Measurements from ENCODE around the gene HOXD3.

Gene HOXD3

DNA sequence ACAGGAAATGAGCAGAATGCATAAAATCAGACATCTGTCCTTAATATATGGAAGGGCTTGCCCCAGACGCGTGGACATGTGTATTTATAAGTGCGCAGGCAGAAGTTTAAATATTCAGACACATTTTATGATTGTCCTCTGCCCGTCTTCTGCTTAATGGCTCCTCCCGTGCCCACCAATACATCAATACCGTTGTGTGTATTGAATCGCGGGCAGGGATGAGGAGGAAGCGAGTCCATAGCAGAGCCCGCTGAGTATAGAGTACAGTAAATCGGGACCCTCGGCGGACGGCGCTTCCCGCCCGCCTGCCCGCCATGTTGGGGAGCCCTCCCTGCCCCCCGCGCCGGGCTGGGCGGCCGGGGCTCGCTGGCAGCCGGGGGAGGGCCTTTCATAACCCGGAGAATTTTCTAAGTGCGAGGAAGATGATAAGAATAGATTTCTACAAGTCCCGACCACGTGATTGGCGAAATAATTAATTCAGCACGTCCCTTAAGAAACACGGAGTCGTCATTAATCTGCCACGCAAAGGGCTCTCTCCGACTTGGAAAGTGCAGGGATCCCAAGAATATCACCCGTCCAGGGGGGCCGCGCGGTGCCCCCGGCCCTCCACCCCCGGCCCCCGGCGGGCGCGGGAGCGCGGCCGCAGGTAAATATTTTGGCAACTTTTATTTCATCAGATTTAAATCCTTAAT, at the start of gene HOXD3:
TSS of gene HOXD3 (plus strand) at position 501 of the 692 bp plus-strand sequence. CDS start 11,808 bp downstream, outside the sequence.
- no peak for DNase-seq (ENCODE audit: low read depth in 1 of 2, low spot score in 1 of 2)

DNA sequence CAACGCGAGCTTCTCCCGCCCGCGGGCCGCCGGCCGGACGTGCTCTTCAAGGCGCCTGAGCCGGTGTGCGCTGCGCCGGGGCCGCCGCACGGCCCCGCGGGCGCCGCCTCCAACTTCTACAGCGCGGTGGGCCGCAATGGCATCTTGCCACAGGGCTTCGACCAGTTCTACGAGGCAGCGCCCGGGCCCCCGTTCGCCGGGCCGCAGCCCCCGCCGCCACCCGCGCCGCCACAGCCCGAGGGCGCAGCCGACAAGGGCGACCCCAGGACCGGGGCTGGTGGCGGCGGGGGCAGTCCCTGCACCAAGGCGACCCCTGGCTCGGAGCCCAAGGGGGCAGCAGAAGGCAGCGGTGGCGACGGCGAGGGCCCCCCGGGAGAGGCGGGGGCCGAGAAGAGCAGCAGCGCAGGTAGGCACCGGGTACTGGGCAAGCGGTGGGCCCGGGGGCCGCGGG, 49.4 kb upstream of the HOXD3 start:
- DNase-seq (ENCODE audit: low read depth in 1 of 2, low spot score in 1 of 2): no peak

DNA sequence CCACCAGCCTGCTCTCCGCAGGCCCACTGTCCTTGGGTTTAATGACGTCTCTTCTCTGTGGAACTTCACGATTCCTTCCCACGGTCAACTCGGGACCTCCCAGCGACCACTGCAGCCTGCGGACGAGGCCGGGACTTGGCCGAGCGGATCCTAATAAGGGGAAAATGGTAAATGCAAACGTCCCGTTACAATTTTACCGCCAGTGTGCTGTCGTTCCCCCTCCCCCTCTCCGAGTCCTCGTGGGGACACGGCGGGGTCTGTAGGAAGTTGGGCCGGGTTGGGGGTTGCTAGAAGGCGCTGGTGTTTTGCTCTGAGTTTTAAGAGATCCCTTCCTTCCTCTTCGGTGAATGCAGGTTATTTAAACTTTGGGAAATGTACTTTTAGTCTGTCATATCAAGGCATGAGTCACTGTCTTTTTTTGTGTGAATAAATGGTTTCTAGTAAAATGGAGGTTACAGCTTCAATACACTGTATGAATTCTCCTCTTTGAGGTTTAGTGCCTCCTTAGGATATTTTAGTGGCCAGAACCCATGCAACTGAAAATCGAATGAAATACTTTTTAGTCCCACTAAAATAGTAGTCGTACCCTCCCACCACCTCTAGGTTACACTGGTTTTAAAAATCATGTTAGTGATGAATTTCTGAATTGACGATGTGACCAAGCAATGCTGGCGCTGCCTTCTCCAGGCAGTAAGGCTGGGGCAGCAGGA, 47.8 kb upstream of the HOXD3 start:
- no peak for DNase-seq (ENCODE audit: low read depth in 1 of 2, low spot score in 1 of 2)

DNA sequence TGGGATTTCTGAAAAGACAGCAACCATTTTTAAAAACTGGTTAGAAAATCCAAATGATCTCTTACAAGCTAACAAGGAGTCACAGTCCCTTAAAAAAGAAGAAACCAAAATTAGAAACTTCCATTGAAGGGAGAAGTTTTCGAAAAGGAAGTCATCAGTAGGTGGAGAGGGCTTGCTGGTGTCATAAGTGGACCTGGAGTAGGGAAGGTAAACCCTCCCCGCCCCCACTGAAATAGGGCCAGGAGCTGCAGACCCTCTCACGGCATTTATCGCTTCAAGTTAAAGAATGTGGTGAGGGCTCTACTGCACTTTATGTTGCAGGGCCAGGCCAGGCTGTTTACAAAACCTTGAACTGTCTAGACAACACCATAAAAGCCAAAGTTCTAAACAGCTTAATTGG, 47.2 kb upstream of the HOXD3 start:
- DNase-seq (ENCODE audit: low read depth in 1 of 2, low spot score in 1 of 2): no peak

DNA sequence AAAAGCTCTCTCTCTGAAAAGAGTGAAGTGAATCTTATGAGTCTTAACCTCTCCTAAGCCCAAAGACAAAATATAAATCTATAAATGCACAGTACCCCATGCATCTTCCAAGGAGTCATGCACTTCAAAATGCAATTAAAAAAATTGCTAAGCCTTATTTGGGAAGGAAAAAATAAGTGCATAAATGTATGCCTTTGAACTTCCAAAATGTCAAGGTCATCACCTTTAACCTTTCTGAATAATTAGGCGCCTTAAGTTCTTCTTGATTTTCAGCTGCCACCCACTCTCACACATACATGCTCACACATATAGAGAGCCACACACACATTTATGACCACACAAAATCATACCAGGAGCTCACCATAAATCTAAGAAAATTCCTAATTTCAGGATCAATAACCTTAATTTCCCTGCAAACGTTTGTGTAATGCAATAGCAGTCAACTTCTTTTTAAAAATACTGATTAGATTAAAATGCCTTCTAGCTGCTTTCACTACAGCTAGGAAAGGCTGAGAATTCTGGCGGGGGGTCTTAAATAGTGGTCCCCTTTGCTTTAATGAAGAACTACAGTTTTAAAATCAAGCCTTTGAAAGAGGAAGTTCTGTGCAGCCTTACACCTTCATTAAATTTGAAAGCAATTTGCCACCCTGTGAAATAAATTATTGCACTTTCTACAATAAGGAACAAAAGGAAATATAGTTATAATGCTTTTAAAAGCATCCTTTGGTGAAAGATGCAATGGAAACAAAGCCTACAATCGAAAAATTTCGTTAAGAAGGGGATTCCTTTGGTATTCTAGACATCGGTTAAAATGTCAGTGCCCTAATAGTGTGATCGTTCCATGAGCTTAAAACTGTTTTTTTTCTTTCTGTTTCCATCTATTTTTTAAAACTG, 46.4 kb upstream of the HOXD3 start:
- no peak for DNase-seq (ENCODE audit: low read depth in 1 of 2, low spot score in 1 of 2)

DNA sequence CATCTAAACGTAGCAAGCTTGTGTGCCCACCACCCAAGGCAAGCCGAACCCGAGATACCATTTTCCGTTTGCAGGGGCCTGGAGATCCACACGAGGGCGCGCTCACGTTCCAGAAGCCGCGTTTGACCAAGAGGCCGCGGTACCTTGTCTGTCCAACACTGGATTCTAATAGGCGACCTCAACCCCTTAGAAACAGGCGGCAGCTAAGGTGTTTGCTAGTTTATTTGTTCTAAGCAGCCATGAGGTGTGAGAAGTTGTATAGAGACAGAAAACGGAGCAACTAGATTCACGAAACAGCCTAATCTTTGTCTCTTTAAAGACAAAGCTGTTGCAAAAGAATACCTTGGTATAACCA, 45.8 kb upstream of the HOXD3 start:
- no peak for DNase-seq (ENCODE audit: low read depth in 1 of 2, low spot score in 1 of 2)

DNA sequence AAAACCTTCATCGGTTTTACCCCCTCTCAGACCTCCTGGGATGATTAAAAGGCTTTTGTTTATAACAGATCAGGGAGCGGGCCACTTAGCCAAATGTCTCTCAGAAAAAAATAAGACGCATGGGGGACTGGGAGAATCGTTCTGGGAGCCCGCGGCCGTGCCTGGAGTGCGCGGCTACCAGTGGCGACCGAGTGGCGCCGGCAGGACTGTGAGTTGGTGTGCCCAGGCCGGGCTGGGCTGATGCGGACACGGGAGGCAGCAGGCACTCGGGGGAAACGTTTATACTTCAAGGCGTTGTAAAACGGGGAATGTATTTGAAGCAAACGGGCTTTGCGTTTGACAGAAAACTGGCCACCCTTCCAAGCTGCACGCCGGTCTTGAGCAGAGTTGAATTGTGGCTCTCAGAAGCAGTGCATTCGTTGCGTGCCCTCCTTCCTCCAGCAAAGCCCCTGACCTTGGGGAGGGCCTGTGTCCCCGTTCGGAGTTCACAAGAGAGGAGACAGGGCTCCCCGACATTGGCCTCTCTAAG, 45.2 kb upstream of the HOXD3 start:
- DNase-seq (ENCODE audit: low read depth in 1 of 2, low spot score in 1 of 2): no peak

DNA sequence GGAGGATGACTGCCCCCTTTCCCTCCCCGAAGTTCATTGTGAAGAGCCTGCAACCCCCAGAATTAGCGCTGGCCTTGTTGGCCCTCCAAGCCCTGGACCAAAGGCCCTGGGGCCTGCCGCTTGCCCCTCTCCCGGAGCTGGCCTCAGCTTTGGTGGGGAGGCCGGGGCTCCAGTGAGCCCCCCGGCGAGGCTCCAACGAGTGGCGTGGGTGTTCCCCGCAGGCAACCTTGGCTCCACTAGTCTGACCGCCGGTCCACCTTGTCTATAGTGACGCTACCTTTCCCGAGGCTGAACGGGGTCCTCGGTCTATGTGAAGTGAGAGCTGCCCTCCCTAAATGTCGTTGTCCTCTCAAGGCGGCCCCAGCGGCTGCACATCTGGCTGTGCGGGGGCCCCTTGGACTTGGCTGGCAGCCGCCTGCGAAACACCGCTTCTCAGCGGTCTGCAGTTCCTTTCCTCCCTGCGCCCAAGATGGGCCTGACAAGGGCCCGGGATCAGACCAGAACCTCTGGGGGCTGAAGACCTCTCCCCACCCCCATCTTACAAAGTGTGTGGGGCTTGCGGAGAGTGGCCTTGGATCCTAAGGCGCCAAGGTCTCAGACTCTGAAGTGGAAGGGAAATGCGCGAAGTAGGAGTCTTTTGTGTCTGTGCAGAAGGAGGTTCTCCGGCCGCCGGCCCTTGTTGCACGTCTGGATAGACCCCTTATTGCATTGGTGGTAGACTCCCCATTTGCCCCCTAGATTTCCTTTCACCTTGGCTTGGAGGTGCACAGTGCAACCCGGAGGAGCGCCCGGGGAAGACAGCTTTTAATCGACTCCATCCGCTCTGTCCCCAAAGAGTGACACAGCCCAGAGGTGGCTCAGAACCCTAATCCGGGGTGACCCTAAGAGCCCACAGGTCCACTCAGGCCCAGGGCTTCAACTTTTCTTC, 44.5 kb upstream of the HOXD3 start:
- no peak for DNase-seq (ENCODE audit: low read depth in 1 of 2, low spot score in 1 of 2)

DNA sequence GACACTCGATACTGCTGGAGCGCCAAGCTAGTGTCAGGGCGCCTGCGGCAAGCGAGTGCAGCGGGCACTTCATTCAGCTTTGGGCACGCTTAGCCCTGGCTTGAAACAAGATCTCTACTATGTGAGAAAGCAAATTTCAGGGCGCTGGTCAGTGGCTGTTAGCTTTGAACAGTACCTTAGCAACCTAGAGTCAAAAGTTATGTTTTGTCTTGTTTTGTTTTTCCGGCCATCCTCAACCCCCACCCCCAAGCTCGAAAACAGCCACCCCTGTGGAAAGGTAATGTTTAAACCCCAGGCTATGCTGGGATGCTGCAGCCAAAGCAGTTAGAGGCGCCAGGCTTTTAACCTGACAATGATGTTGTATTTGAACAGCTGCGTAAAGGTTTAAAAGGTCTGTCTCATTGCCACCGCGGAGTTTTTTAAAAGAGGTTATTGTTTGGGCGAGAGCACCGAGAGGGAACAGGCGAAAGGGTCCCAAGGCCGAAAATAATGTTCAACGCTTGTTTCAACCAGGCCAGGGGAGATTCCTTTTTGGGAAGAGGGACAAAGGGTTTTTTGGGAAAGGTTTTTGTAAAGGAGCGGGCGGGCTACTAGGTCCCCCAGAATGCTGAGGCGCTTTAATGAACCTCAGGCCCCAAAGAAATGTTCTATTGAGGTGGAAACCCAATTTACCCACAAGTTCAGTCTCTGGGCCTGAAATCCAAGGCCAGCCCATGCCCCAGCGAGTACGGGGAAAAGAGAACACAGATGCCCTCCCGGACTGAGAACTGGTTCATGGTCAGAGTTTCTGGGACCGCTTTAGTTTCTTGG, 42.8 kb upstream of the HOXD3 start:
- DNase-seq (ENCODE audit: low read depth in 1 of 2, low spot score in 1 of 2): no peak

DNA sequence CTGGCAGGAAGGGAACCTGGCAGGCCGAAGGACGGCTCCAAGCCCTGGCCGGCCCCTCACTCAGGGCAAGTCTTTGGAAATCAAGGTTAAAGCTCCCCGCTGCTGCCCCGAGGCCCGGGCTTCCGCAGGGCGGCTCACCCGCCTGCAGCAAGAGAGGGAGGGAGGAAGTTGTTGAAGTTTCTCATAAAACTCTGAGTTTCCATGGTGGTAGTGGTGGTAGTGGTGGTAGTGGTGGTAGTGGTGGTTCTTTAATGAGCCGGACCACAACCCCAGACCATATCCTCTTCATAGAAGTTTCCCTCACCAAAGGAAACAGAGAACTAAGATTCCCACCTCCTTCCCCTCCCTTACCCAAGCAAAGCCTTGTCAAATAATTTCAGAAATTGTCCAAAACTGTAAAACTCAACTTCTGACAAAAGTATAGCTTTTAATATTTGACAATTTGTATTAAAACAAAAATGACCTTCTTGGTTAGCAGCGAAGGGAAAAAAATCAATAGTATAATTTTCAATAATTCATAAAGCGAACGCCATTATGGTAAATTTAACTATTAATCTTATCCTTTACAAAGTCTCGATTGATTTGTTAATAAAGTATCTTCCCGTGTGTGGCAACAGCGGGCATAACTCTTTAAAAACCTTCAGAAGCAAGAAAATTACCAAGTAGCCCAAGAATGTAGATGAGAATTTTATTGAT, 42.0 kb upstream of the HOXD3 start:
- DNase-seq (ENCODE audit: low read depth in 1 of 2, low spot score in 1 of 2): no peak

DNA sequence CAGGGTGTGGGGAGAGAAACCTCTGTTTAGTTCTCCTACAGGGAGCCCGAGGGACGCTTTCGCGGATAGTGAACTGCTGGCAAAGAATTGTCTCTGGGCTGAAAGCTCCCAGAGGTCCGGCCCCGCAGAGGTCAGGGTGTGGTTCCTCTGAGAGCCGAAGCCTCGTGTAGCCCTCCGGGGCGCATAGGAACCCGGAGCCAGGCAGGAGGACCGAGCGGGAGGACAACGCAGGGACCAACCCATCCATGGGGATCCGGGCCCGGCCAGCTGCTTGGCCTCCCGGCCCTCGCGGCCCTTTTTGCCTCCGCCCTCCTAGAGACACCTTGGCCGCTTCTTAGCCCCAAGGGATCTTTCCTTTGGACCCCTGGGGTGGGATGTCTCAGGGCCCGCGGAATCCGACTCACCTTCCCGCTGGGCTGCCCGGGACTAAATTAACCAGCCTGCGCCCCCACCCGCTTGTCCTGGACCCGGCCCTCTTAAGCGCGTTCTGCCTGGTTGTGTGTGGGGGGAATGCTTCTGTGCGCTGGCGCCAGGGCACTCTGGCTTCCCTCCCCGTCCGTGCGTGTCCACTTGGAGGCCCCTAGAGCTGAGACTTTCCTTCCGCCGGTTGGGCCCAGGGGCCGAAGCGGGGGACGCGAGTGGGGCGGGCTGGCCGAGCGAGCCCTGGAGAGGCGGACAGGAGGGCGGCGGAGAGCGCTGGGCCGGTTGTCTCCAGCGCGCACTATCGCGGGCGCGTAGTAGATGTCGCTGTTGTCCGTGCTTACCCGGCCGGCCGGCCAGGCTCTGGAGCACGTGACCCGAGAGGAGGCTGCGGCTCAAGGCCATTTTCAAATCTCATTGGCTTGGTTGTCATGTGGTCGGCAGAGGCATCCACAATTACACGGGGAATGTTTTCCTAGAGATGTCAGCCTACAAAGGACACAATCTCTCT, 41.0 kb upstream of the HOXD3 start, which contains the start of gene HOXD10:
TSS of gene HOXD10 (plus strand) at position 896 of the 931 bp plus-strand sequence. CDS start 56 bp downstream, outside the sequence.
- DNase-seq (ENCODE audit: low read depth in 1 of 2, low spot score in 1 of 2): no peak

DNA sequence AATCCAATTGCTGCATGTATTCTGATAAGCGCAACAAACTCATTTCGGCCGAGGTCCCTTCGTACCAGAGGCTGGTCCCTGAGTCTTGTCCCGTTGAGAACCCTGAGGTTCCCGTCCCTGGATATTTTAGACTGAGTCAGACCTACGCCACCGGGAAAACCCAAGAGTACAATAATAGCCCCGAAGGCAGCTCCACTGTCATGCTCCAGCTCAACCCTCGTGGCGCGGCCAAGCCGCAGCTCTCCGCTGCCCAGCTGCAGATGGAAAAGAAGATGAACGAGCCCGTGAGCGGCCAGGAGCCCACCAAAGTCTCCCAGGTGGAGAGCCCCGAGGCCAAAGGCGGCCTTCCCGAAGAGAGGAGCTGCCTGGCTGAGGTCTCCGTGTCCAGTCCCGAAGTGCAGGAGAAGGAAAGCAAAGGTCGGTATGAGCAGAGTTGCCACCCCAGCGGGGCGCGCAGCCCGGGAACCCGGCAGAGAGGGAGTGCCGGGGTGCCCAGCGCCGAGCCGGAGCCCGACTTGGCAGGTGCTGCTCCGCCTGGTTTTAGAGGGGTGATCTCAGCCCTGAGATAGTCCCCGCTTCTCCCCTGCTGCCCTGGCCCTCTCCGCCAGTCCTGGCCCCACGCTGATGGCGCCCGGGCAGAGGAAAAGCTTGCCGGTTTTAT, 39.8 kb upstream of the HOXD3 start:
- no peak for DNase-seq (ENCODE audit: low read depth in 1 of 2, low spot score in 1 of 2)

DNA sequence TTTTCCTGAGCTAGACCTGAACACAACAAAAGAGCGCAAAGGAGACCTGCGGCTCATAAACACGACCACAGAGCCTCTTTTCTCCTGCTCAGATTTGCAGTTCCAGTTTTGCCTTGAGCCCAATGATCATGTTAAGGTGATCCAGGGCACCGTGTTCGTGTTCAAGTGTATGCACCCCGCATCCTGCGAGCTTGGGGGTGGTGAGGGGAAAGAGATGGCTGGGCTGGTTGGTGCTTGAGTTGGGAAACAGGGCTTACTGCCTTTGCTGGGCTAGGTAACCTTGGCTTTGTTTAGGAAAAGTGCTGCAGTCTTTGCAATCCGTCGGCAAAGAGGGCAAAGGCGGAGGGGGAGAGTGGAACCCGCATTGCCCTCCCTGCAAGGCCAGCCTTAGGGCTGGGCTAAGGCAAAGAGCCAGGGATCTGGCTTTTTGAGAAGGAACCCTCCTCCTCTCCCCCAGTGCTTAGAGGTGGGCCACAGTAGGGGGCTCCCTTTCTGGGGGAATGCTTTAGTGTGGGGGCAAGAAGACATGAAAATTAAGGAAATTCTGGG, 39.2 kb upstream of the HOXD3 start:
- no peak for DNase-seq (ENCODE audit: low read depth in 1 of 2, low spot score in 1 of 2)

DNA sequence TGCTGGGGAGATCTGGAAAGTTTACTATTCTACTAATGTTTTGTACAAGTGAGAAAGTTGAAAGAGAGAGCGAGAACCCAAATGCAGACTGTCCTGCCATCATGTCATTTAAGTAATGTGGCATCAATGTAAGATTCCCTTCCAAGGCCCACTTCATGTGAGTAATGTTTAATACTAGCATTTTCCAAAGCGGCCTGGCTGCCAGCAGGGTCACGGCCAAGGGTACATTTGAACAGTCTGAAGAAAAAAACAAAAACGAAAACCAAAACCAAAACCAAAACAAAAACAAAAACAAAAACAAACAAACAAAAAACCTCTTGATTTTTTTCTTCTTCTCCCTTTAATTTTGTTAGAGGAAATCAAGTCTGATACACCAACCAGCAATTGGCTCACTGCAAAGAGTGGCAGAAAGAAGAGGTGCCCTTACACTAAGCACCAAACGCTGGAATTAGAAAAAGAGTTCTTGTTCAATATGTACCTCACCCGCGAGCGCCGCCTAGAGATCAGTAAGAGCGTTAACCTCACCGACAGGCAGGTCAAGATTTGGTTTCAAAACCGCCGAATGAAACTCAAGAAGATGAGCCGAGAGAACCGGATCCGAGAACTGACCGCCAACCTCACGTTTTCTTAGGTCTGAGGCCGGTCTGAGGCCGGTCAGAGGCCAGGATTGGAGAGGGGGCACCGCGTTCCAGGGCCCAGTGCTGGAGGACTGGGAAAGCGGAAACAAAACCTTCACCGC, 38.3 kb upstream of the HOXD3 start:
- no peak for DNase-seq (ENCODE audit: low read depth in 1 of 2, low spot score in 1 of 2)

DNA sequence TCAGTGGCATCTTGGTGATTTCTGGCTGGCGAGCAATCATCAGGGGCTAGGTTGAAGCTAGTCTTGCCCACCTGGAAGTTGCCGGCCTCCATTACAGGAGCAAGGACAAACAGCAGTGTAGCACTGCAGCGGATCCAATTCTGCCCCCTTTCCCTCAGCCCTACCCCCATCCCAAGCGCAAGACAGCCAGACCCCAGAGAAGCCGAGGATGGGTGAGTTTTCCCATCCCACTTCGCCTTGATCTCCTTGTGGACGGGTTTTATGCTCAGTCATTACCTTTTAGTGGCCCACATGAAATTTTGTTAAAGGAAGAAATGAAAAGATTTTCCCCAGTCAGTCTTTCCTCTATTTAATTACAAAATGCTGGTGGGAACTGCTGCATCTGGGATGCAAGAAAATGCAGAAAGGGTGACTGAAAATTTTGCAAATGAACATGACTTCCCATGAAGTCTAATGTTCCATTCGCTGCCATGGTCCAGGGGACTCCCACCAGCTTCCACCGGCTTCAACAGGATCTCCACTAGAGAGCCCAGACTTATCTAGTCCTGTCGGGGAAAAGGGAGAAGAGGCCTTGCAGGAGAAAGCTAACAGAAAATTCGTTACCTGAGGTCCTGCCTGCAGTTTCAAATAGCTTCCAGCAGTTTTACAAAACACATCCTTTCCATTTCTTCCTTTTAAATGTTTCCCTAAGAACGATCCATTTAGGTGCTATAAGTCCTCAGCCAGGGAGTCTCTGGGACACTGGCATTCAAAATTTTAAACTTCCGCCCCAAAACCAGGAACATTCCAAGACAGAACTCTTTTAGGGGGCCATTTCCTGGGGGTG, 36.5 kb upstream of the HOXD3 start:
- no peak for DNase-seq (ENCODE audit: low read depth in 1 of 2, low spot score in 1 of 2)

Measured in stimulated activated CD4-positive, alpha-beta T cell treated with anti-CD3 and anti-CD28 coated beads, Interleukin-15, amount 100 ng/mL, for 1 hour (primary cell).